ENCODE data around the gene NOS3. TPM values are rescaled to one million over a fixed set of nuclear protein-coding genes. Genes with fewer than 3 reads are reported as not detected.

NOS3 gene
- total and polyA plus RNA-seq, 2 of the 13 experiments (the other 11 are each of a cell fraction or from before 2014, with no cell fraction given), result 3.7 to 7.5 TPM

- TF ChIP-seq, protein P1, sequence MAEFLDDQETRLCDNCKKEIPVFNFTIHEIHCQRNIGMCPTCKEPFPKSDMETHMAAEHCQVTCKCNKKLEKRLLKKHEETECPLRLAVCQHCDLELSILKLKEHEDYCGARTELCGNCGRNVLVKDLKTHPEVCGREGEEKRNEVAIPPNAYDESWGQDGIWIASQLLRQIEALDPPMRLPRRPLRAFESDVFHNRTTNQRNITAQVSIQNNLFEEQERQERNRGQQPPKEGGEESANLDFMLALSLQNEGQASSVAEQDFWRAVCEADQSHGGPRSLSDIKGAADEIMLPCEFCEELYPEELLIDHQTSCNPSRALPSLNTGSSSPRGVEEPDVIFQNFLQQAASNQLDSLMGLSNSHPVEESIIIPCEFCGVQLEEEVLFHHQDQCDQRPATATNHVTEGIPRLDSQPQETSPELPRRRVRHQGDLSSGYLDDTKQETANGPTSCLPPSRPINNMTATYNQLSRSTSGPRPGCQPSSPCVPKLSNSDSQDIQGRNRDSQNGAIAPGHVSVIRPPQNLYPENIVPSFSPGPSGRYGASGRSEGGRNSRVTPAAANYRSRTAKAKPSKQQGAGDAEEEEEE (CRISPR knock-in tag; IDR thresholded peaks at IDR 0.05; ENCODE audit: borderline replicate concordance), result no peak
- no peak for TF ChIP-seq SRSF9 (IDR thresholded peaks at IDR 0.05; ENCODE audit: borderline replicate concordance, insufficient read depth, low read depth, low read length, poor library complexity, severe bottlenecking)
- TF ChIP-seq KDM3A (CRISPR knock-in tag; IDR thresholded peaks at IDR 0.05; ENCODE audit: low read depth), result no peak
- TF ChIP-seq ZNF83 (CRISPR knock-in tag; IDR thresholded peaks at IDR 0.05; ENCODE audit: borderline replicate concordance), result peak; percentile 90
- TF ChIP-seq IKZF1 (IDR thresholded peaks at IDR 0.05), result no peak
- 0 out of 2 replicates have a peak, but pooled peaks have one; percentile 32 for TF ChIP-seq ZNF563 (CRISPR knock-in tag; IDR thresholded peaks at IDR 0.05)
- no peak for TF ChIP-seq KDM4B (CRISPR knock-in tag; IDR thresholded peaks at IDR 0.05)
- no peak for TF ChIP-seq MLLT10 (CRISPR knock-in tag; IDR thresholded peaks at IDR 0.05)
- TF ChIP-seq ZSCAN22 (CRISPR knock-in tag; IDR thresholded peaks at IDR 0.05), result no peak
- no peak for TF ChIP-seq KDM1A (CRISPR knock-in tag; IDR thresholded peaks at IDR 0.05)
- TF ChIP-seq SSRP1 (CRISPR knock-in tag; IDR thresholded peaks at IDR 0.05), result no peak
- TF ChIP-seq, protein P2, sequence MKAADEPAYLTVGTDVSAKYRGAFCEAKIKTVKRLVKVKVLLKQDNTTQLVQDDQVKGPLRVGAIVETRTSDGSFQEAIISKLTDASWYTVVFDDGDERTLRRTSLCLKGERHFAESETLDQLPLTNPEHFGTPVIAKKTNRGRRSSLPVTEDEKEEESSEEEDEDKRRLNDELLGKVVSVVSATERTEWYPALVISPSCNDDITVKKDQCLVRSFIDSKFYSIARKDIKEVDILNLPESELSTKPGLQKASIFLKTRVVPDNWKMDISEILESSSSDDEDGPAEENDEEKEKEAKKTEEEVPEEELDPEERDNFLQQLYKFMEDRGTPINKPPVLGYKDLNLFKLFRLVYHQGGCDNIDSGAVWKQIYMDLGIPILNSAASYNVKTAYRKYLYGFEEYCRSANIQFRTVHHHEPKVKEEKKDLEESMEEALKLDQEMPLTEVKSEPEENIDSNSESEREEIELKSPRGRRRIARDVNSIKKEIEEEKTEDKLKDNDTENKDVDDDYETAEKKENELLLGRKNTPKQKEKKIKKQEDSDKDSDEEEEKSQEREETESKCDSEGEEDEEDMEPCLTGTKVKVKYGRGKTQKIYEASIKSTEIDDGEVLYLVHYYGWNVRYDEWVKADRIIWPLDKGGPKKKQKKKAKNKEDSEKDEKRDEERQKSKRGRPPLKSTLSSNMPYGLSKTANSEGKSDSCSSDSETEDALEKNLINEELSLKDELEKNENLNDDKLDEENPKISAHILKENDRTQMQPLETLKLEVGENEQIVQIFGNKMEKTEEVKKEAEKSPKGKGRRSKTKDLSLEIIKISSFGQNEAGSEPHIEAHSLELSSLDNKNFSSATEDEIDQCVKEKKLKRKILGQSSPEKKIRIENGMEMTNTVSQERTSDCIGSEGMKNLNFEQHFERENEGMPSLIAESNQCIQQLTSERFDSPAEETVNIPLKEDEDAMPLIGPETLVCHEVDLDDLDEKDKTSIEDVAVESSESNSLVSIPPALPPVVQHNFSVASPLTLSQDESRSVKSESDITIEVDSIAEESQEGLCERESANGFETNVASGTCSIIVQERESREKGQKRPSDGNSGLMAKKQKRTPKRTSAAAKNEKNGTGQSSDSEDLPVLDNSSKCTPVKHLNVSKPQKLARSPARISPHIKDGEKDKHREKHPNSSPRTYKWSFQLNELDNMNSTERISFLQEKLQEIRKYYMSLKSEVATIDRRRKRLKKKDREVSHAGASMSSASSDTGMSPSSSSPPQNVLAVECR (CRISPR knock-in tag; IDR thresholded peaks at IDR 0.05; ENCODE audit: borderline replicate concordance), result peak; percentile 12; the same call in 1 of the 2 replicates
- no peak for TF ChIP-seq ERF (CRISPR knock-in tag; IDR thresholded peaks at IDR 0.05)
- no peak for TF ChIP-seq AFF4 (CRISPR knock-in tag; IDR thresholded peaks at IDR 0.05)
- TF ChIP-seq, protein P3, sequence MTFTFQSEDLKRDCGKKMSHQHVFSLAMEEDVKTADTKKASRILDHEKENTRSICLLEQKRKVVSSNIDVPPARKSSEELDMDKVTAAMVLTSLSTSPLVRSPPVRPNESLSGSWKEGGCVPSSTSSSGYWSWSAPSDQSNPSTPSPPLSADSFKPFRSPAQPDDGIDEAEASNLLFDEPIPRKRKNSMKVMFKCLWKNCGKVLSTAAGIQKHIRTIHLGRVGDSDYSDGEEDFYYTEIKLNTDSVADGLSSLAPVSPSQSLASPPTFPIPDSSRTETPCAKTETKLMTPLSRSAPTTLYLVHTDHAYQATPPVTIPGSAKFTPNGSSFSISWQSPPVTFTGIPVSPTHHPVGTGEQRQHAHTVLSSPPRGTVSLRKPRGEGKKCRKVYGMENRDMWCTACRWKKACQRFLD (CRISPR knock-in tag; IDR thresholded peaks at IDR 0.05; ENCODE audit: borderline replicate concordance), result no peak
These were observed 19.7 kb downstream of the NOS3 start (continued) for GRCh38 chr7:151010307-151011096.
